Ovary (tissue), 9 donors: ENCODE measurements around the gene MCM9. TPM values are rescaled to one million over a fixed set of nuclear protein-coding genes. Genes with fewer than 3 reads are reported as not detected.

Experiments used
- DNase-seq, 5 donors: peaks; one replicate each; pipeline ENCODE4 v3.0.0-alpha.2; 2019 to 2020
- H3K27ac ChIP-seq, 2 donors: fragments of 200-600 bp; one replicate each; pipeline versions ENCODE4 v1.5.1 to v1.8.0; 2019 to 2022
- H3K27me3 ChIP-seq: fragments of 200-600 bp; one replicate; pipeline ENCODE4 v1.8.0; 2022
- H3K36me3 ChIP-seq: fragments of 200-600 bp; sonication (generic); one replicate; pipeline ENCODE4 v1.5.1; 2019
- H3K4me1 ChIP-seq: one replicate; pipeline ENCODE4 v1.8.1; 2013; ENCODE audit warnings: mild to moderate bottlenecking, moderate library complexity; ENCODE audit not compliant: insufficient read depth
- H3K4me3 ChIP-seq: fragments of 200-600 bp; sonication (generic); one replicate; pipeline ENCODE4 v1.5.1; 2017
- H3K9me3 ChIP-seq, 2 donors: fragments of 200-600 bp in 1 of 2; sonication (generic) in 1 of 2; one replicate each; pipeline versions ENCODE4 v1.5.1 to v1.8.1; 2013 to 2019; ENCODE audit warnings: mild to moderate bottlenecking in 1 of 2, moderate library complexity in 1 of 2
- CTCF ChIP-seq, 3 donors: fragments of 450-650 bp in 2 of 3; fragments of 200-600 bp in 1 of 3; IDR thresholded peaks; one replicate each; pipeline versions ENCODE4 v1.5.1 to v1.8.0; 2016 to 2022; ENCODE audit warnings: antibody characterized with exemption in 3 of 3, mild to moderate bottlenecking in 1 of 3
- EP300 ChIP-seq: sonication (generic); formaldehyde crosslinking; IDR thresholded peaks from one replicate; pipeline ENCODE4 v1.6.1; 2017; ENCODE audit warnings: antibody characterized with exemption
- POLR2A ChIP-seq: fragments of 450-650 bp; IDR thresholded peaks from one replicate; pipeline ENCODE4 v1.6.1; 2017; ENCODE audit warnings: antibody characterized with exemption, mild to moderate bottlenecking, moderate library complexity
- WGBS, 3 donors: extraction: QIAGEN DNeasy Blood & Tissue Kit in 1 of 3; methylation state at CpG; one replicate each; pipeline versions ENCODE4 v1.1.5 to v1.1.7; 2013 to 2017; 5-methylcytosine and 5-hydroxymethylcytosine counted together
- intact Hi-C, 4 donors: fragments of 100-400 bp; cut with DNase I; formaldehyde crosslinking; loops; one replicate each; pipeline versions ENCODE4 v1.11.0 to v1.15.1; 2022 to 2023
- polyA plus RNA-seq, 2 donors: library from polyadenylated mRNA; stranded (reverse); fragments of 200-250 nt in 1 of 2; fragments of 350-450 nt in 1 of 2; fragmentation: Illumina TruSeq in 1 of 2; extraction: RNeasy Lipid Tissue Mini Kit (QIAGEN cat#74804) in 1 of 2; gene quantifications; one replicate each; pipeline ENCODE4 v1.2.3, GENCODE V29; 2013 to 2014
- total RNA-seq, 7 donors: library from RNA; depleted of rRNA in 2 of 7; stranded (reverse); fragments of >200 nt in 2 of 7; fragmentation: NEBNext Ultra II Directional in 3 of 7; extraction: Animal tissue kit (Norgen Biotek cat#: 25700) in 3 of 7; gene quantifications; one replicate each; pipeline versions ENCODE4 v1.1.0 to v1.2.4, GENCODE V29; 2016 to 2023
- donor health status: DM: no; HTN: no; CAD: no; lungs with moderate emphysema.
- donor health status: DM: no; HTN: no; CAD: no.
- donor health status: Bipolar disorder and iron deficiency.
- donor health status: DM: yes; HTN: yes; CAD: no.
- donor health status: DM: no; HTN: no; CAD: no.
- donor health status: DM: yes; HTN: yes; CAD: no.

The MCM9 gene
- total and polyA plus RNA-seq, 9 donors: 5.5 to 17.5 (median 11.2) TPM

- WGBS, 3 donors: 76 to 84% (median 81%) methylated on average over 2 of the region's 2 CpGs
- H3K36me3 ChIP-seq: no peaks in the 10 kb centered on the region
- no peak overlapping the region for H3K27ac ChIP-seq
- no peak for DNase-seq
- TF ChIP-seq EP300: no peak
- no peak for TF ChIP-seq CTCF (IDR thresholded peaks at IDR 0.05)
- no peak for TF ChIP-seq POLR2A
- H3K27me3 ChIP-seq: no peaks in the 10 kb centered on the region
- no peaks in the 10 kb centered on the region for H3K4me1 ChIP-seq
- H3K9me3 ChIP-seq: no peaks in the 10 kb centered on the region
- intact Hi-C loops: no loop called here
- no peak overlapping the region for H3K4me3 ChIP-seq
Observed at GRCh38 chr6:118830691-118831090, 104.3 kb downstream of the MCM9 start.

GRCh38 chr6:118829817-118830478 is 105.0 kb downstream of the MCM9 start:
- TF ChIP-seq EP300: no peak
- no peak for TF ChIP-seq POLR2A
- TF ChIP-seq CTCF (IDR thresholded peaks at IDR 0.05): no peak
- H3K27me3 ChIP-seq: no peaks in the 10 kb centered on the region
- DNase-seq: no peak
- no peaks in the 10 kb centered on the region for H3K9me3 ChIP-seq
- no peaks in the 10 kb centered on the region for H3K36me3 ChIP-seq
- intact Hi-C loops: no loop called here
- WGBS, 3 donors: 85 to 89% (median 86%) methylated on average over 2 of the region's 2 CpGs
- H3K27ac ChIP-seq: no peak overlapping the region
- H3K4me1 ChIP-seq: no peaks in the 10 kb centered on the region
- no peak overlapping the region for H3K4me3 ChIP-seq

- Histone ChIP-seq H3K4me3 (no peak overlapping the region), H3K4me1 (no peaks in the 10 kb centered on the region), H3K36me3 (no peaks in the 10 kb centered on the region), H3K9me3 (no peaks in the 10 kb centered on the region), H3K27ac (no peak overlapping the region), H3K27me3 (no peaks in the 10 kb centered on the region)
- no peak for TF ChIP-seq EP300
- TF ChIP-seq POLR2A: no peak
- no peak for TF ChIP-seq CTCF (IDR thresholded peaks at IDR 0.05)
- no peak for DNase-seq
- intact Hi-C loops: no loop called here
- WGBS, 3 donors: 87 to 98% (median 96%) methylated on average over 4 of the region's 4 CpGs
Observed at GRCh38 chr6:118826096-118826495, 108.9 kb downstream of the MCM9 start.

- intact Hi-C loops: no loop called here
- TF ChIP-seq CTCF (IDR thresholded peaks at IDR 0.05) (no peak), POLR2A (no peak), EP300 (no peak)
- H3K27ac ChIP-seq: no peak overlapping the region
- no peaks in the 10 kb centered on the region for H3K36me3 ChIP-seq
- H3K4me1 ChIP-seq: no peaks in the 10 kb centered on the region
- DNase-seq: no peak
- no peaks in the 10 kb centered on the region for H3K27me3 ChIP-seq
- no peaks in the 10 kb centered on the region for H3K9me3 ChIP-seq
- 91 to 92% (median 92%) methylated on average over 4 of the region's 4 CpGs for WGBS, 3 donors
- H3K4me3 ChIP-seq: no peak overlapping the region
Observed at GRCh38 chr6:118825661-118826060, 109.3 kb downstream of the MCM9 start.
